ENCODE data around the gene ACKR4.
"Not testable (repeated sequence)": the region's sequence is repeated elsewhere in the genome, so short reads cannot be mapped to it uniquely, and the experiment has no call there.

ACKR4 gene

DNA sequence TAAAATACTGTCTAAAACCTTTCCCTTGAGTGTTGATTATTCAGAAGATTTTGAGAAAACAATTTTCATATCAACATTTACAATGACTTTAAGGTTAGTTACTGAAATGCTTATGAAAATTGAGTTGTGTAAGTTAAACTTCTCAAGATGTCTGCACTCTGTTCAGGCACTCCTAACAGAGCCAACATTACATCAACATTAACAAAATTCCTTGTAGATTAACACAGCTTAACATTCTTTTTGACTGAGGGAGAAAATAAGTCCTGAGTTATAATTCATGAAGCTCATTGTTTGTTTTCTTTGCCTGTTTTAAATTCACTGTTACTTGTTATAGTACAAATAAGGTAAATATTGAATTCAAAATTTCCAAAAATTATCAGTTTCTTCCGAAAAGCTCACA is 9.0 kb downstream of the ACKR4 start:
- TF ChIP-seq, protein P1, sequence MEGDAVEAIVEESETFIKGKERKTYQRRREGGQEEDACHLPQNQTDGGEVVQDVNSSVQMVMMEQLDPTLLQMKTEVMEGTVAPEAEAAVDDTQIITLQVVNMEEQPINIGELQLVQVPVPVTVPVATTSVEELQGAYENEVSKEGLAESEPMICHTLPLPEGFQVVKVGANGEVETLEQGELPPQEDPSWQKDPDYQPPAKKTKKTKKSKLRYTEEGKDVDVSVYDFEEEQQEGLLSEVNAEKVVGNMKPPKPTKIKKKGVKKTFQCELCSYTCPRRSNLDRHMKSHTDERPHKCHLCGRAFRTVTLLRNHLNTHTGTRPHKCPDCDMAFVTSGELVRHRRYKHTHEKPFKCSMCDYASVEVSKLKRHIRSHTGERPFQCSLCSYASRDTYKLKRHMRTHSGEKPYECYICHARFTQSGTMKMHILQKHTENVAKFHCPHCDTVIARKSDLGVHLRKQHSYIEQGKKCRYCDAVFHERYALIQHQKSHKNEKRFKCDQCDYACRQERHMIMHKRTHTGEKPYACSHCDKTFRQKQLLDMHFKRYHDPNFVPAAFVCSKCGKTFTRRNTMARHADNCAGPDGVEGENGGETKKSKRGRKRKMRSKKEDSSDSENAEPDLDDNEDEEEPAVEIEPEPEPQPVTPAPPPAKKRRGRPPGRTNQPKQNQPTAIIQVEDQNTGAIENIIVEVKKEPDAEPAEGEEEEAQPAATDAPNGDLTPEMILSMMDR (IDR thresholded peaks at IDR 0.05; ENCODE audit: control insufficient read depth, extremely low read depth, insufficient read depth): no peak
- no peak for DNase-seq (ENCODE audit: low read depth)
- H3K4me3 ChIP-seq (ENCODE audit: low read depth, low read length): no peak overlapping the region

DNA sequence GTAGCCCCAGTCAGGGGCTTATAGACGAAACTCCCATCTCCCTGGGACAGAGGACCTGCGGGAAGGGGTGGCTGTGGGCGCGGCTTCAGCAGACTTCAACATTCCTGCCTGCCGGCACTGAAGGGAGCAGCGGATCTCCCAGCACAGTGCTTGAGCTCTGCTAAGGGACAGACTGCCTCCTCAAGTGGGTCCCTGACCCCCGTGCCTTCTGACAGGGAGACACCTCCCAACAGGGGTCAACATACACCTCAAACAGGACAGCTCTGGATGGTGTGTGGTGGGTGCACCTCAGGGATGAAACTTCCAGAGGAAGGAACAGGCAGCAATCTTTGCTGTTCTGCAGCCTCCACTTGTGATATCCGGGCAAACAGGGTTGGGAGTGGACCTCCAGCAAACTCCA is 9.6 kb downstream of the ACKR4 start:
- not testable (repeated sequence) for DNase-seq (ENCODE audit: low read depth); H3K4me3 ChIP-seq (ENCODE audit: low read depth, low read length)

DNA sequence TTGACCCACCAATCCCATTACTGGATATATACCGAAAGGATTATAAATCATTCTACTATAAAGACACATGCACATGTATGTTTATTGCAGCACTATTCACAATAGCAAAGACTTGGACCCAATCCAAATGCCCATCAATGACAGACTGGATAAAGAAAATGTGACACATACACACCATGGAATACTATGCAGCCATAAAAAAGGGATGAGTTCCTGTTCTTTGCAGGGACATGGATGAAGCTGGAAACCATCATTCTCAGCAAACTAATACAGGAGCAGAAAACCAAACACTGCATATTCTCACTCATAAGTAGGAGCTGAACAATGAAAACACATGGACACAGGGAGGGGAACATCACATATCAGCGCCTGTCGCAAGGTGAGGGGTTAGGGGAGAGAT is 18.2 kb downstream of the ACKR4 start:
- not testable (repeated sequence) for H3K4me3 ChIP-seq (ENCODE audit: low read depth, low read length); DNase-seq (ENCODE audit: low read depth)

DNA sequence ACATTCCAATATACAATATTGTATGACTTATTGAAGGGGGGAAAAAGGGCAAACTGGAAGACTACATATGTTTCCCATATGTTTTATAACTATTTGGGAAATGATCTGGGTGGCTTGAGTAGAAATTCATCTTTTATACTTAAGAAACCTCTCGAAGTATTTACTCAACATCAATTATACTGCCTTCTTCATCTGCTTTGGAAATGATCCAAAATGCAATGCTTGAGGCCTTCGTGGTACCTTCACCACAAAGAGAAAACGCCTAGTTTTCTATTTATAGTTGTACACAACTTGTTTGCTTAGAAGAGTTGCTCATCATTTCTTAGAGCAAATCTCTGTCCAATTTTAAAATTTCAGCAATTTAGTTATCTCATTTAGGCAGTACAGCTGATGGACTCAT is 18.8 kb downstream of the ACKR4 start:
- DNase-seq (ENCODE audit: low read depth): no peak
- no peak overlapping the region for H3K4me3 ChIP-seq (ENCODE audit: low read depth, low read length)
- TF ChIP-seq, protein P1 (IDR thresholded peaks at IDR 0.05; ENCODE audit: control insufficient read depth, extremely low read depth, insufficient read depth): no peak

DNA sequence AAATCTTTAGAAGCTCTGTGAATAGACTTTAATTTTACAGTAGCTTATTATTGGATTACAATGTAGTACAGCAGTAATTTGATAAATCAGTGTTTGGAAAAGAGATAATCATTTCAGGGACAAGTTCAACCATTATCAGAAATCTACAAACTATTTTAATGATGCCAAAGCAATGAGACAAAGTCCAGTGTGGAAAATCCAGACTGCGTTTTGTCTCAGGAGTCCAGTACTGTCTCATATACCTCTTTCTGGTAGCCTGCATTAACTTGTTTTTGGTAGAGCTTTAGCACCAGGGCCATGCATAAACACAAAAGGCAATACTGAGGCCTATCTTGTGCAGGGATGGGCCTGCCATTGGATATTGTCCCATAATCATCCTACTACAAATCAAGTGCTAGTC is 19.7 kb downstream of the ACKR4 start:
- no peak for DNase-seq (ENCODE audit: low read depth)
- no peak overlapping the region for H3K4me3 ChIP-seq (ENCODE audit: low read depth, low read length)
- TF ChIP-seq, protein P1 (IDR thresholded peaks at IDR 0.05; ENCODE audit: control insufficient read depth, extremely low read depth, insufficient read depth): no peak

DNA sequence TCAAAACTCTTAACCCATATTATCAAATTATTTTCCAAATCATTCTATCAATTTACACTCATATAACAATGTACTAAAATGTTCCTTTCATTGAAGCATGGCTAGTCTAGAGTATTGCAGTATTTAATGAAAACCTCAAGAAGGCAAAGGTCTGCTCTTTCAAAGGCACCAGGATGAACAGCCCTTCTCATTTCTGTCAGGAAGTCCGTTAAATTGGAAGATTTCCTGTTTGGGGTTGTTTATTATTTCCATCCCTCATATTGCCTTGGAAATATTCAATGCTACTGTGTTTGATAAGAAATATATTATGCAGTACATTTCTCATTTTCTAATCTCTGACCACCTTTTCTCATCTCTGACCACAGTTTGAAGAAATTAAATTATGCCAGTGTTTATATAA is 25.1 kb downstream of the ACKR4 start:
- H3K4me3 ChIP-seq (ENCODE audit: low read depth, low read length): no peak overlapping the region
- DNase-seq (ENCODE audit: low read depth): no peak
- TF ChIP-seq, protein P1 (IDR thresholded peaks at IDR 0.05; ENCODE audit: control insufficient read depth, extremely low read depth, insufficient read depth): no peak

DNA sequence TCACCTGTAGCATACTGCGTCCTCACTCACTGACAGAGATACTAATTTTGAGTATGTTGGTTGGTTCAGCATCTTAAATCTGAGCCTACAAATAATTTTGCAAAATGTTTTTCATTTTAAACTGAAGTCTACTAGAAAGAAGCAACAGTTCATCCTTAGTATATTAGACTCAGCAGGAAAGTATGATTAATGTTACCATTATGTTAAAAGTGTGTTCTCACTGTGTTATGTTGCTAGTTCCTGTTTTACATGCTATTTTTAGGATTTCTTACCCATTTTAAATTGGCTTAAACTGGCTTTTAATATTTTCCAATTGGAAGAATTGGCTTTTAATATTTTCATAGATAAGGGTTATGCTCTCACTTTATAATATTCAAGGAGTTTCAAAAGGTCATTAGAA is 25.7 kb downstream of the ACKR4 start:
- H3K4me3 ChIP-seq (ENCODE audit: low read depth, low read length): no peak overlapping the region
- TF ChIP-seq, protein P1 (IDR thresholded peaks at IDR 0.05; ENCODE audit: control insufficient read depth, extremely low read depth, insufficient read depth): no peak
- no peak for DNase-seq (ENCODE audit: low read depth)

DNA sequence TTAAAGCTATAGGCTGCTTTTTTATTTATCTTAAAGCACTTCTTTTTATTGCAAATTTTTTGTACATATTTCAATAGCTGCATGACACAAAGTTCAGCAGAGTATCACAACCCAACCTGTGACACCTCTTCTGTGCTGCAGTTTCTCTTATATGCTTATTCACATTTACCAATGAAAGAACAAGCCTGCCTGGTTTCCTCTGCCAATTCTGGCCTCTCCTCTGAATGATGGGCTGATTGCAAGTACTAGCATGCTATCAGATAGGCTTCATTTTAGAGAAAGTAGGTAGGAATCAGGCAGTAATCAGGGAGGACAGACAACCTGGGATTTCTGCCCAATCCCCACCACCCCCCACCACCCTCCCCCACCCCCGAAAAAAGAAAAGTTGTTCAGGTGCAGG is 26.6 kb downstream of the ACKR4 start:
- TF ChIP-seq, protein P1 (IDR thresholded peaks at IDR 0.05; ENCODE audit: control insufficient read depth, extremely low read depth, insufficient read depth): no peak
- DNase-seq (ENCODE audit: low read depth): no peak
- no peak overlapping the region for H3K4me3 ChIP-seq (ENCODE audit: low read depth, low read length)

All from LNCaP clone FGC (cell line).